Neural crest cell (in vitro differentiated cells): ENCODE measurements around the gene SDK1. TPM values are rescaled to one million over a fixed set of nuclear protein-coding genes. Genes with fewer than 3 reads are reported as not detected.

Experiments
- DNase-seq: peaks from one replicate; pipeline ENCODE4 v3.0.0; 2021; ENCODE audit warnings: low read depth, mixed read lengths, low spot score
- H3K27ac Mint-ChIP-seq: one replicate; pipeline ENCODE4 v1.8.0; 2021; ENCODE audit warnings: mild to moderate bottlenecking, mixed read lengths; ENCODE audit not compliant: unreplicated experiment
- H3K27me3 Mint-ChIP-seq: 2 replicates; pipeline ENCODE4 v1.8.0; 2021; ENCODE audit warnings: low read depth, mild to moderate bottlenecking, mixed read lengths
- H3K36me3 Mint-ChIP-seq: 2 replicates; pipeline ENCODE4 v1.8.0; 2021; ENCODE audit warnings: low read depth, mild to moderate bottlenecking, mixed read lengths
- H3K4me1 Mint-ChIP-seq: 2 replicates; pipeline ENCODE4 v1.8.0; 2021; ENCODE audit warnings: mixed read lengths
- H3K4me3 Mint-ChIP-seq: one replicate; pipeline ENCODE4 v1.8.0; 2021; ENCODE audit warnings: mild to moderate bottlenecking, mixed read lengths
- H3K9me3 Mint-ChIP-seq: 2 replicates; pipeline ENCODE4 v1.8.0; 2021; ENCODE audit warnings: mixed read lengths
- CTCF ChIP-seq: fragments of 200-600 bp; sonication (generic); conservative IDR thresholded peaks from 2 replicates; pipeline ENCODE4 v1.5.0; 2021; ENCODE audit warnings: antibody characterized with exemption, mild to moderate bottlenecking
- total RNA-seq: library from RNA; stranded (reverse); gene quantifications from 2 replicates; pipeline ENCODE4 v1.2.1, GENCODE V29; 2021

Gene SDK1
- total RNA-seq, 1 donor from 2014 or later = 11.6 TPM

- Mint-ChIP-seq H3K4me1 (no peaks in the 10 kb centered on the region), H3K27ac (no peak overlapping the region), H3K4me3 (no peak overlapping the region), H3K36me3 (peaks cover 8% of the 10 kb centered on the region), H3K9me3 (peaks cover 5% of the 10 kb centered on the region), H3K27me3 (no peaks in the 10 kb centered on the region)
- no peak for TF ChIP-seq CTCF
- no peak for DNase-seq
Measured at GRCh38 chr7:3426064-3426463, 125.0 kb downstream of the SDK1 start.

- Mint-ChIP-seq H3K27ac (no peak overlapping the region), H3K4me3 (no peak overlapping the region), H3K27me3 (no peaks in the 10 kb centered on the region), H3K36me3 (peaks cover 3% of the 10 kb centered on the region), H3K4me1 (no peaks in the 10 kb centered on the region), H3K9me3 (no peaks in the 10 kb centered on the region)
- no peak for TF ChIP-seq CTCF
- no peak for DNase-seq
Measured at GRCh38 chr7:3427957-3428356, 126.9 kb downstream of the SDK1 start.

GRCh38 chr7:3429981-3430380 lies 128.9 kb downstream of the SDK1 start:
- H3K4me1 Mint-ChIP-seq = no peaks in the 10 kb centered on the region
- DNase-seq = no peak
- H3K9me3 Mint-ChIP-seq = no peaks in the 10 kb centered on the region
- H3K4me3 Mint-ChIP-seq = no peak overlapping the region
- no peak overlapping the region for H3K27ac Mint-ChIP-seq
- TF ChIP-seq CTCF = no peak
- H3K36me3 Mint-ChIP-seq = peaks cover 3% of the 10 kb centered on the region
- no peaks in the 10 kb centered on the region for H3K27me3 Mint-ChIP-seq

- H3K27me3 Mint-ChIP-seq = no peaks in the 10 kb centered on the region
- DNase-seq = no peak
- no peaks in the 10 kb centered on the region for H3K4me1 Mint-ChIP-seq
- no peak overlapping the region for H3K4me3 Mint-ChIP-seq
- peaks cover 3% of the 10 kb centered on the region for H3K36me3 Mint-ChIP-seq
- no peak for TF ChIP-seq CTCF
- H3K9me3 Mint-ChIP-seq = no peaks in the 10 kb centered on the region
- H3K27ac Mint-ChIP-seq = peak overlapping the region; percentile 9
Measured at GRCh38 chr7:3430588-3430987, 129.5 kb downstream of the SDK1 start.

- no peak for DNase-seq
Measured at GRCh38 chr7:3431306-3431705, 130.3 kb downstream of the SDK1 start.

More at GRCh38 chr7:3431306-3431705, 130.3 kb downstream of the SDK1 start:
- Mint-ChIP-seq H3K27me3 (no peaks in the 10 kb centered on the region), H3K27ac (no peak overlapping the region), H3K4me1 (no peaks in the 10 kb centered on the region), H3K4me3 (no peak overlapping the region), H3K9me3 (no peaks in the 10 kb centered on the region), H3K36me3 (peaks cover 3% of the 10 kb centered on the region)
- no peak for TF ChIP-seq CTCF
